H1 (cell line): ENCODE measurements around the gene NUPR1. TPM values are rescaled to one million over a fixed set of nuclear protein-coding genes. Genes with fewer than 3 reads are reported as not detected.

Experiments used
- CTCF ChIA-PET: fragments of 300-600 bp; sonication (Branson Sonifier 250); formaldehyde crosslinking; loops from one replicate; lab custom pipeline; 2021; ENCODE audit not compliant: partially characterized antibody; lab: Charles Lee
- POLR2A ChIA-PET: fragments of 300-600 bp; sonication (Branson Sonifier 250); formaldehyde crosslinking; loops from one replicate; lab custom pipeline; 2021; ENCODE audit warnings: inconsistent platforms; ENCODE audit not compliant: partially characterized antibody; lab: Charles Lee
- DNase-seq, 2 experiments: peaks; one replicate each; pipeline versions ENCODE4 v3.0.0 to v3.0.0-alpha.2; 2010 to 2022; ENCODE audit warnings: low spot score in 2 of 2, low read depth in 1 of 2, mixed read lengths in 1 of 2
- FAIRE-seq: peaks from 2 replicates; lab custom pipeline; 2011; peaks lifted over from hg19 to GRCh38; lab: Jason Lieb, UNC
- H2AFZ ChIP-seq: 2 replicates; pipeline ENCODE4 v1.8.1; 2012; ENCODE audit warnings: low read length, inconsistent platforms
- H2AK5ac ChIP-seq: 2 replicates; pipeline ENCODE4 v1.6.1; 2013; ENCODE audit warnings: low read depth, low read length
- H2BK120ac ChIP-seq: replicated peaks from 2 replicates; pipeline ENCODE3; 2013; ENCODE audit warnings: low read depth, low read length, inconsistent platforms
- H2BK12ac ChIP-seq: 2 replicates; pipeline ENCODE4 v1.6.1; 2013; ENCODE audit warnings: low read depth, low read length
- H2BK15ac ChIP-seq: 2 replicates; pipeline ENCODE4 v1.6.1; 2013; ENCODE audit warnings: low read length
- H2BK20ac ChIP-seq: 2 replicates; pipeline ENCODE4 v1.6.1; 2013; ENCODE audit warnings: low read length
- H2BK5ac ChIP-seq: 2 replicates; pipeline ENCODE4 v1.6.1; 2013; ENCODE audit warnings: low read depth, low read length
- H3K14ac ChIP-seq: 2 replicates; pipeline ENCODE4 v1.6.1; 2013; ENCODE audit warnings: inconsistent platforms; ENCODE audit not compliant: insufficient read length
- H3K18ac ChIP-seq: 2 replicates; pipeline ENCODE4 v1.6.1; 2013; ENCODE audit warnings: low read length; ENCODE audit errors: extremely low read depth
- H3K23ac ChIP-seq: 2 replicates; pipeline ENCODE4 v1.6.1; 2013; ENCODE audit warnings: inconsistent platforms; ENCODE audit not compliant: insufficient read length
- H3K23me2 ChIP-seq: 2 replicates; pipeline ENCODE4 v1.6.1; 2013; ENCODE audit warnings: low read depth, low read length
- H3K27ac ChIP-seq: 2 replicates; pipeline ENCODE4 v1.6.1; 2011; ENCODE audit warnings: low read depth, low read length, inconsistent platforms
- H3K27me3 ChIP-seq, 4 experiments: replicated peaks in 1 of 4; 1 replicate in 1 of 4; 2 replicates in 3 of 4; pipeline versions ENCODE4 v1.6.1 to v1.8.1; 2011 to 2013; ENCODE audit warnings: low read length in 3 of 4, mild to moderate bottlenecking in 3 of 4, inconsistent platforms in 2 of 4, mixed read lengths in 2 of 4, moderate library complexity in 1 of 4; ENCODE audit not compliant: control insufficient read depth in 3 of 4, insufficient read depth in 3 of 4; ENCODE audit errors: extremely low read depth in 1 of 4
- H3K36me3 ChIP-seq, 4 experiments: 2 replicates each; pipeline versions ENCODE4 v1.6.1 to v1.8.1; 2011 to 2013; ENCODE audit warnings: mild to moderate bottlenecking in 4 of 4, low read length in 3 of 4, moderate library complexity in 2 of 4, control low read depth in 1 of 4, inconsistent platforms in 1 of 4; ENCODE audit not compliant: insufficient read depth in 4 of 4, control insufficient read depth in 2 of 4
- H3K4ac ChIP-seq: replicated peaks from 2 replicates; pipeline ENCODE3; 2013; ENCODE audit warnings: low read length, low read depth, mixed read lengths, inconsistent platforms; ENCODE audit not compliant: insufficient read length
- H3K4me1 ChIP-seq, 4 experiments: replicated peaks in 1 of 4; 1 replicate in 1 of 4; 2 replicates in 3 of 4; pipeline versions ENCODE4 v1.6.1 to v1.8.1; 2011 to 2013; ENCODE audit warnings: low read length in 3 of 4, inconsistent platforms in 2 of 4, mixed read lengths in 1 of 4; ENCODE audit not compliant: insufficient read depth in 4 of 4, control insufficient read depth in 3 of 4
- H3K4me2 ChIP-seq, 2 experiments: 2 replicates each; pipeline versions ENCODE4 v1.6.1 to v1.8.1; 2011 to 2013; ENCODE audit warnings: low read depth in 2 of 2, low read length in 2 of 2, control low read depth in 1 of 2, inconsistent platforms in 1 of 2, mild to moderate bottlenecking in 1 of 2; ENCODE audit not compliant: insufficient read depth in 1 of 2
- H3K4me3 ChIP-seq, 4 experiments: fragments of 200-600, 300-600 bp in 1 of 4; sonication (generic), shearing (Covaris generic), sonication (Bioruptor Twin) in 1 of 4; 2 replicates each; pipeline versions ENCODE4 v1.5.1 to v1.8.1; 2011 to 2016; ENCODE audit warnings: low read length in 4 of 4, low read depth in 3 of 4, control low read depth in 2 of 4, inconsistent platforms in 2 of 4, mild to moderate bottlenecking in 2 of 4, mixed read lengths in 1 of 4, moderate library complexity in 1 of 4; ENCODE audit not compliant: insufficient read depth in 2 of 4; ENCODE audit errors: extremely low read depth in 1 of 4
- H3K56ac ChIP-seq: replicated peaks from 2 replicates; pipeline ENCODE3; 2013; ENCODE audit warnings: low read depth, mild to moderate bottlenecking, mixed read lengths, low read length, inconsistent platforms; ENCODE audit not compliant: insufficient read length
- H3K79me1 ChIP-seq: 2 replicates; pipeline ENCODE4 v1.6.1; 2013; ENCODE audit warnings: low read depth, low read length, control low read depth
- H3K79me2 ChIP-seq, 2 experiments: 2 replicates each; pipeline versions ENCODE4 v1.6.1 to v1.8.1; 2012 to 2013; ENCODE audit warnings: low read length in 2 of 2, mild to moderate bottlenecking in 2 of 2, inconsistent platforms in 1 of 2; ENCODE audit not compliant: insufficient read depth in 2 of 2, control insufficient read depth in 1 of 2
- H3K9ac ChIP-seq, 4 experiments: replicated peaks in 1 of 4; 1 replicate in 1 of 4; 2 replicates in 3 of 4; pipeline versions ENCODE4 v1.6.1 to v1.8.1; 2011 to 2013; ENCODE audit warnings: low read depth in 3 of 4, low read length in 3 of 4, control low read depth in 2 of 4, mild to moderate bottlenecking in 2 of 4, moderate library complexity in 2 of 4, inconsistent platforms in 1 of 4; ENCODE audit errors: extremely low read depth in 1 of 4
- H3K9me3 ChIP-seq, 2 experiments: 2 replicates each; pipeline versions ENCODE4 v1.6.1 to v1.8.1; 2012 to 2013; ENCODE audit warnings: mild to moderate bottlenecking in 2 of 2, moderate library complexity in 2 of 2, control low read depth in 1 of 2, inconsistent platforms in 1 of 2, low read depth in 1 of 2, low read length in 1 of 2, mixed read lengths in 1 of 2; ENCODE audit not compliant: insufficient read depth in 2 of 2
- H4K20me1 ChIP-seq, 2 experiments: replicated peaks in 1 of 2; 2 replicates each; pipeline versions ENCODE3 to v1.8.1; 2011 to 2013; ENCODE audit warnings: inconsistent platforms in 2 of 2, low read length in 2 of 2, mild to moderate bottlenecking in 1 of 2; ENCODE audit not compliant: insufficient read depth in 2 of 2, control insufficient read depth in 1 of 2
- H4K5ac ChIP-seq: 2 replicates; pipeline ENCODE4 v1.6.1; 2013; ENCODE audit warnings: low read length, low read depth, mixed read lengths, inconsistent platforms; ENCODE audit not compliant: insufficient read length
- H4K8ac ChIP-seq: 2 replicates; pipeline ENCODE4 v1.8.0; 2013; ENCODE audit warnings: mild to moderate bottlenecking, moderate library complexity, low read length, inconsistent platforms; ENCODE audit not compliant: insufficient read depth; ENCODE audit errors: extremely low read depth
- H4K91ac ChIP-seq: replicated peaks from 2 replicates; pipeline ENCODE3; 2013; ENCODE audit warnings: low read length, mixed read lengths, inconsistent platforms; ENCODE audit not compliant: insufficient read length
- ATF2 ChIP-seq: IDR thresholded peaks from 2 replicates; pipeline ENCODE4 v1.6.1; 2012; ENCODE audit warnings: low read length, inconsistent platforms
- EP300 ChIP-seq, 2 experiments: IDR thresholded peaks; 1 replicate in 1 of 2; 2 replicates in 1 of 2; pipeline ENCODE4 v1.6.1; 2011 to 2012; ENCODE audit warnings: low read depth in 2 of 2, low read length in 2 of 2, mild to moderate bottlenecking in 2 of 2, borderline replicate concordance in 1 of 2, inconsistent platforms in 1 of 2, moderate library complexity in 1 of 2
- KDM4A ChIP-seq: IDR thresholded peaks from one replicate; pipeline ENCODE4 v1.7.1; 2012; ENCODE audit warnings: low read depth, mild to moderate bottlenecking, moderate library complexity, low read length, inconsistent platforms; ENCODE audit not compliant: severe bottlenecking
- MAFK ChIP-seq: IDR thresholded peaks from 2 replicates; pipeline ENCODE4 v1.6.1; 2012; ENCODE audit warnings: low read depth, mild to moderate bottlenecking, improper control_type of control experiment, low read length
- POU5F1 ChIP-seq: IDR thresholded peaks from 2 replicates; pipeline ENCODE4 v1.6.1; 2011; ENCODE audit warnings: low read depth, mild to moderate bottlenecking, low read length, moderate library complexity
- RAD21 ChIP-seq, 2 experiments: IDR thresholded peaks in 1 of 2; conservative IDR thresholded peaks in 1 of 2; 2 replicates each; pipeline ENCODE4 v1.6.1; 2011; ENCODE audit warnings: low read depth in 2 of 2, low read length in 2 of 2, improper control_type of control experiment in 1 of 2, inconsistent platforms in 1 of 2, mild to moderate bottlenecking in 1 of 2, moderate library complexity in 1 of 2
- SIX5 ChIP-seq: IDR thresholded peaks from 2 replicates; pipeline ENCODE4 v1.6.1; 2011; ENCODE audit warnings: mild to moderate bottlenecking, low read depth, low read length
- SP1 ChIP-seq: IDR thresholded peaks from 2 replicates; pipeline ENCODE4 v1.6.1; 2011; ENCODE audit warnings: low read depth, low read length
- SUZ12 ChIP-seq: fragments of 200-600 bp; sonication (generic); IDR thresholded peaks from 2 replicates; pipeline ENCODE4 v1.6.1; 2012; ENCODE audit warnings: mild to moderate bottlenecking, inconsistent platforms, low read length, moderate library complexity, mixed read lengths
- USF2 ChIP-seq: IDR thresholded peaks from 2 replicates; pipeline ENCODE4 v1.6.1; 2011; ENCODE audit warnings: low read length, improper control_type of control experiment
- ZNF274 ChIP-seq: IDR thresholded peaks from 2 replicates; pipeline ENCODE4 v1.7.0; 2012; ENCODE audit warnings: low read length, borderline replicate concordance; ENCODE audit errors: extremely low read depth
- WGBS, 2 experiments: shearing (Covaris generic) in 1 of 2; methylation state at CpG; one replicate each; pipeline versions ENCODE4 v1.1.6 to v1.1.7; 2013 to 2015; ENCODE audit warnings: low lambda C conversion rate in 2 of 2, mixed read lengths in 2 of 2, inconsistent platforms in 1 of 2, low coverage in 1 of 2, missing lambda C conversion rate in 1 of 2; ENCODE audit not compliant: insufficient replicate concordance in 2 of 2, insufficient coverage in 1 of 2, insufficient read length in 1 of 2; ENCODE audit errors: extremely low coverage in 1 of 2, missing lambda C conversion rate in 1 of 2; 5-methylcytosine and 5-hydroxymethylcytosine counted together
- polyA plus RNA-seq, 7 experiments: library from polyadenylated mRNA; depleted of rRNA in 3 of 7; stranded (reverse) in 5 of 7; unstranded in 2 of 7; fragments of >200 nt in 5 of 7; fragments of 200-250 nt in 2 of 7; gene quantifications; 1 replicate in 5 of 7; 2 replicates in 1 of 7; 4 replicates in 1 of 7; pipeline versions ENCODE4 v1.2.1 to v1.2.3, GENCODE V29; 2011 to 2013; ENCODE audit warnings: missing spikeins in 2 of 7, mixed read lengths in 2 of 7
- total RNA-seq: library from RNA; stranded (reverse); fragmentation: NEBNext Ultra II Directional; extraction: Animal tissue kit (Norgen Biotek cat#: 25700); gene quantifications from 2 replicates; pipeline ENCODE4 v1.2.1, GENCODE V29; 2021

Gene NUPR1
- total and polyA plus RNA-seq, 2 of the 8 experiments (the other 6 are each of a cell fraction or from before 2014, with no cell fraction given) = 0.17 to 0.20 TPM

- no peak overlapping the region for H3K4me3 ChIP-seq
- H3K9me3 ChIP-seq = no peaks in the 10 kb centered on the region
- no peaks in the 10 kb centered on the region for H3K23me2 ChIP-seq
- H3K36me3 ChIP-seq = no peaks in the 10 kb centered on the region
- H2BK20ac ChIP-seq = no peak overlapping the region
- no peak overlapping the region for H4K8ac ChIP-seq
- H2AK5ac ChIP-seq = no peak overlapping the region
- H2BK15ac ChIP-seq = no peak overlapping the region
- no peak overlapping the region for H3K14ac ChIP-seq
- CTCF ChIA-PET = interaction anchor here (0.6 kb wide), 1 partner anchor 24 kb away, joined by 3 read pairs; no protein-coding TSS in a partner anchor
- peaks cover 0 to 4% (median 1%) of the 10 kb centered on the region in 4 experiments; a peak in 2 of 7 replicates for H3K4me1 ChIP-seq
- no peak overlapping the region for H2BK12ac ChIP-seq
- no peaks in the 10 kb centered on the region for H3K79me1 ChIP-seq
- H3K9ac ChIP-seq = no peak overlapping the region
- no peaks in the 10 kb centered on the region for H4K20me1 ChIP-seq
- H3K18ac ChIP-seq = no peak overlapping the region
- no peaks in the 10 kb centered on the region for H3K79me2 ChIP-seq
- no peak overlapping the region for H2BK5ac ChIP-seq
- FAIRE-seq = no peak
- H3K56ac ChIP-seq = no peak overlapping the region
- H3K27me3 ChIP-seq = no peaks in the 10 kb centered on the region
- no peak overlapping the region for H3K27ac ChIP-seq
- no peak overlapping the region for H2BK120ac ChIP-seq
- 82% methylated on average over 7 of the region's 7 CpGs; no CpG with 5 or more reads in 1 of the 2 experiments for WGBS, 2 experiments
- no peak overlapping the region for H3K4me2 ChIP-seq
- DNase-seq = no peak
- no peak overlapping the region for H2AFZ ChIP-seq
- no peak overlapping the region for H4K5ac ChIP-seq
- no peak overlapping the region for H3K23ac ChIP-seq
- H4K91ac ChIP-seq = no peak overlapping the region
- POLR2A ChIA-PET = interaction anchor here (2.2 kb wide), 1 partner anchor 11 kb away, joined by 5 read pairs; no protein-coding TSS in a partner anchor
- H3K4ac ChIP-seq = no peak overlapping the region
- TF ChIP-seq POU5F1 (no peak), ATF2 (no peak), RAD21 (IDR thresholded peaks at IDR 0.05 in 1 of 2, conservative IDR thresholded peaks at IDR 0.05 in 1 of 2; ENCODE audit: low read depth in 2 of 2, low read length in 2 of 2) (no peak), SP1 (no peak), USF2 (no peak), ZNF274 (no peak), KDM4A (no peak), MAFK (no peak), SIX5 (no peak), EP300 (IDR thresholded peaks at IDR 0.05; ENCODE audit: borderline replicate concordance in 1 of 2, low read depth in 2 of 2, low read length in 2 of 2) (no peak), SUZ12 (no peak)
These were observed 4.3 kb upstream of the NUPR1 start for GRCh38 chr16:28543072-28543471.
